Activated T-cell treated with anti-CD3 and anti-CD28 coated beads, Interleukin-2, amount 50 U/mL, for 72 hours (primary cell): ENCODE data around the gene SLC38A2. TPM values are rescaled to one million over a fixed set of nuclear protein-coding genes. Genes with fewer than 3 reads are reported as not detected.

Experiments
- ATAC-seq, 2 donors: fragments of 150-1000 bp; cut with Tn5 transposase; replicated peaks in 1 of 2; 2 replicates each; pipeline ENCODE4 v1.10.0; 2021; ENCODE audit warnings: moderate library complexity in 2 of 2, mild to moderate bottlenecking in 1 of 2
- DNase-seq, 2 donors: peaks; one replicate each; pipeline ENCODE4 v3.0.0; 2021 to 2022; ENCODE audit warnings: mixed read lengths in 1 of 2
- H3K27ac Mint-ChIP-seq: one replicate; pipeline ENCODE4 v1.8.0; 2022; ENCODE audit warnings: mild to moderate bottlenecking, moderate library complexity, mixed read lengths
- H3K27me3 Mint-ChIP-seq: one replicate; pipeline ENCODE4 v1.8.0; 2022; ENCODE audit warnings: low read depth, mixed read lengths
- H3K36me3 Mint-ChIP-seq, 2 donors: one replicate each; pipeline ENCODE4 v1.8.0; 2022; ENCODE audit warnings: mixed read lengths in 2 of 2, mild to moderate bottlenecking in 1 of 2; ENCODE audit not compliant: insufficient read depth in 2 of 2
- H3K4me1 Mint-ChIP-seq: one replicate; pipeline ENCODE4 v1.8.0; 2022; ENCODE audit warnings: low read depth, mixed read lengths
- H3K4me3 Mint-ChIP-seq, 2 donors: one replicate each; pipeline ENCODE4 v1.8.0; 2022; ENCODE audit warnings: mild to moderate bottlenecking in 2 of 2, mixed read lengths in 2 of 2, moderate library complexity in 2 of 2
- H3K9me3 Mint-ChIP-seq, 2 donors: one replicate each; pipeline ENCODE4 v1.8.0; 2022; ENCODE audit warnings: mixed read lengths in 2 of 2
- total RNA-seq, 2 donors: library from RNA; stranded (reverse); gene quantifications; one replicate each; pipeline ENCODE4 v1.2.3, GENCODE V29; 2022

The SLC38A2 gene
- total RNA-seq, 2 donors from 2014 or later: 481 to 496 TPM

- no peak for ATAC-seq
- peaks cover 0 to 5% of the 10 kb centered on the region in 2 donors for H3K36me3 Mint-ChIP-seq
- H3K27ac Mint-ChIP-seq: no peak overlapping the region
- no peaks in the 10 kb centered on the region for H3K9me3 Mint-ChIP-seq
- H3K27me3 Mint-ChIP-seq: no peaks in the 10 kb centered on the region
- peaks cover 68% of the 10 kb centered on the region for H3K4me1 Mint-ChIP-seq
- peak overlapping the region; percentile 55 to 59 for H3K4me3 Mint-ChIP-seq
- no peak for DNase-seq
Observed at GRCh38 chr12:46388427-46389021, 16.0 kb upstream of the SLC38A2 start.

- Mint-ChIP-seq H3K4me1 (peaks cover 70% of the 10 kb centered on the region), H3K4me3 (peak overlapping the region; percentile 35 to 55), H3K36me3 (peaks cover 0 to 3% of the 10 kb centered on the region in 2 donors), H3K27me3 (no peaks in the 10 kb centered on the region), H3K9me3 (no peaks in the 10 kb centered on the region), H3K27ac (no peak overlapping the region)
- DNase-seq (peak; percentile 70 to 82), ATAC-seq (peak; percentile 56 to 65)
Observed at GRCh38 chr12:46387670-46388069, 15.1 kb upstream of the SLC38A2 start.

DNA sequence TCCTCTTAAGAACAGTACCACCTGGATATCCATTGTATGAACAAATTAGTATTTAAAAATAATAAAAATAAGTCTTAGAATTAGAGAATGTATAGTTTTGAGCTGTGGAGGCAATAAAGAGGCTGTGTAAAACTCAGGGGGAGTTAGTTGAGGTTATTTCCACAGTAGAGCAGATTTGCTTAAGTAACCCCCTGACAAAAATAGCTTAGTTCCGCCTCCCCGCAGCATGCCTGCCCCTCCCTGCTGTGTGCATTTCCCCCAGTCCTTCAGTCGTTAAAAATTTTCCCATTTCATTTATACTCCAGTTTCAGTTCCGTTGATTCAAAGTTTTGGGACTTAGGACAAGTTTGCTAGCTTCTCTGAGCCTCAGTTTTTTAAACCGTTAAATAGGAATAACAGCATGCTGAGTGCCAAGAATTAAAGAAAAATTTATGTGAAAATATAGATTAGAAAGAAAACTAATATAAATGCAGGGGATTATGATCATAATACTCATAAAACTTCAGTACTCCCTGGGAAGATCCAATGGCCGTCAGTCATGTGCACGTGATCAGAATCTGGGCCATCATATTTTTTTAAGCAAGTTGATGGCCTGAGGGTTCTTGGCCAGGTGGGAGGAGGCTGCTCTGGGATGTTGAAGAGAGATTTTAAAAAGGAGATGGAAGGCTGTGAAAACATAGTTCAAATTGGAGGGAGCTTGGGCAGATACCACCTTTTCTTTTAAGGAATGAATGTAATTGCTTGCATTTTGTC lies 14.5 kb upstream of the SLC38A2 start:
- ATAC-seq (no peak), DNase-seq (no peak)
- Mint-ChIP-seq H3K4me1 (peaks cover 71% of the 10 kb centered on the region), H3K9me3 (no peaks in the 10 kb centered on the region), H3K36me3 (peaks cover 0 to 3% of the 10 kb centered on the region in 2 donors), H3K27ac (no peak overlapping the region), H3K4me3 (peak overlapping the region; percentile 35 to 55), H3K27me3 (no peaks in the 10 kb centered on the region)

DNA sequence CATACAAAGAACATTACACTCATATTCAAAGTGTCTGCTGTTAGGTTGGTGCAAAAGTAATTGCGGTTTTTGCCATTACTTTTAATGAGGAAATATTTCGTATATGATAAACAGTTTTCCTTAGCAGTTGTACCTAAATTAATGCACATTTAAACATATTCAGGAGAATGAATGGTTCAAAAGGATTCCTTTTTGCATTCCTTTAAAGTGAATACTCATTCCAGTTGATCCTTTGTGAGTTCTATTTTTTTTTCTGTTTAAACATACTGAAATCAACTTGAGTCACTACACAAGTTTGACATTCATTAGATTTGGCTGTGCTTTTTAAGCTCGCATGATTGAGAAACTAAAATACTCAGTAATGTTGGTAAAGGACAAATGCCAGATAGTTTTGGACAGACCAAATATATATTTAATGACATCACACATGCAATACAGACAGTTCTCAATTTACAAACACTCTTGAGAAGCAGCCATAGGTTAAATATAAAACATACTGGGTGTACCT lies 13.8 kb upstream of the SLC38A2 start:
- Mint-ChIP-seq H3K27me3 (no peaks in the 10 kb centered on the region), H3K4me1 (peaks cover 74% of the 10 kb centered on the region), H3K27ac (no peak overlapping the region), H3K4me3 (no peak overlapping the region), H3K9me3 (no peaks in the 10 kb centered on the region), H3K36me3 (peaks cover 0 to 3% of the 10 kb centered on the region in 2 donors)
- DNase-seq (no peak), ATAC-seq (no peak)

- Mint-ChIP-seq H3K9me3 (no peaks in the 10 kb centered on the region), H3K4me1 (peaks cover 65% of the 10 kb centered on the region), H3K4me3 (no peak overlapping the region), H3K27me3 (no peaks in the 10 kb centered on the region), H3K27ac (no peak overlapping the region), H3K36me3 (no peaks in the 10 kb centered on the region)
- no peak for ATAC-seq
- no peak for DNase-seq
Observed at GRCh38 chr12:46385438-46385837, 12.9 kb upstream of the SLC38A2 start.

GRCh38 chr12:46384451-46385309 lies 12.1 kb upstream of the SLC38A2 start:
- Mint-ChIP-seq H3K27me3 (no peaks in the 10 kb centered on the region), H3K9me3 (no peaks in the 10 kb centered on the region), H3K4me1 (peaks cover 57% of the 10 kb centered on the region), H3K4me3 (peak overlapping the region; percentile 82 to 90), H3K27ac (peak overlapping the region; percentile 78), H3K36me3 (no peaks in the 10 kb centered on the region)
- no peak for DNase-seq
- no peak for ATAC-seq

DNA sequence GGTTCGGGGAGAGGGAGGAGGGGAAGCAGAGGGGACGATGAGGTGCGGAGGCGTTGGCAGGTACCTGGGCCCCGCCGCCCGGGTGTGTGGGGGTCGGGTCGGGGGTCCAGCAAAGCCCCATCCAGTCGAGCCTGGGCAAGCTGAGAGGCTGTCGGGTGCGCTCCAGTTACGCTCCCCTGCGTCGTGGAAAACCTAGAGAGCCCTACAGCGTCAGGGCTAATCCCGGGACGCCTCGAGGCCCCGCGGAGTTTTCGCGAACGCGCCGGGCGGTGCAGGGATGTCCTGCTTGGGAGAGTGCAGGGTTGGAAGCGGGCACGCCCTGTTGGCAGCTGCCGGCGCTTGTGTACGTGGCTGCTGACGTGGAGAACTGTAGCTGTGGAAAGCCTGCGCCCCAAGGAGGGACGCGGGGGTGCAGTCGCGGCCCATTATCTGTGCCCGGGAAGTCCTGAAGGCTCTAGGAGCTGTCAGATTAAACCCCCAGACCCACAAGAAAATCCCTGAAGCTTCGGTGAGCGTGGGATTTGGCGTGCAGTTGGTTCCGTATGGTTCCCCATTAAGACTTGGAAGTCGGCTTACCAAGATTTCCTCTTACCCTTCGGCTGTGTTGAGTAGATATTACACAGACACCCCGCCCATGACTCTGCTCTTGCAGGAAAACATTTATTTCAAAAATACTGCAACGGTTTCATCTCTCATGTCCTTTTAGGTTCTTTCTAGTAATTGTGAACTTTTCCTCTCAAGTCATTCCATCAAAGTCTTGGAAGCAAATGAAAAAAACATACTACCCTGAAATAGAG lies 11.3 kb upstream of the SLC38A2 start:
- Mint-ChIP-seq H3K27ac (peak overlapping the region; percentile 78), H3K36me3 (no peaks in the 10 kb centered on the region), H3K9me3 (no peaks in the 10 kb centered on the region), H3K4me1 (peaks cover 53% of the 10 kb centered on the region), H3K4me3 (peak overlapping the region; percentile 82 to 90), H3K27me3 (no peaks in the 10 kb centered on the region)
- peak; percentile 60 to 63 for ATAC-seq
- peak; percentile 76 to 77 for DNase-seq

DNA sequence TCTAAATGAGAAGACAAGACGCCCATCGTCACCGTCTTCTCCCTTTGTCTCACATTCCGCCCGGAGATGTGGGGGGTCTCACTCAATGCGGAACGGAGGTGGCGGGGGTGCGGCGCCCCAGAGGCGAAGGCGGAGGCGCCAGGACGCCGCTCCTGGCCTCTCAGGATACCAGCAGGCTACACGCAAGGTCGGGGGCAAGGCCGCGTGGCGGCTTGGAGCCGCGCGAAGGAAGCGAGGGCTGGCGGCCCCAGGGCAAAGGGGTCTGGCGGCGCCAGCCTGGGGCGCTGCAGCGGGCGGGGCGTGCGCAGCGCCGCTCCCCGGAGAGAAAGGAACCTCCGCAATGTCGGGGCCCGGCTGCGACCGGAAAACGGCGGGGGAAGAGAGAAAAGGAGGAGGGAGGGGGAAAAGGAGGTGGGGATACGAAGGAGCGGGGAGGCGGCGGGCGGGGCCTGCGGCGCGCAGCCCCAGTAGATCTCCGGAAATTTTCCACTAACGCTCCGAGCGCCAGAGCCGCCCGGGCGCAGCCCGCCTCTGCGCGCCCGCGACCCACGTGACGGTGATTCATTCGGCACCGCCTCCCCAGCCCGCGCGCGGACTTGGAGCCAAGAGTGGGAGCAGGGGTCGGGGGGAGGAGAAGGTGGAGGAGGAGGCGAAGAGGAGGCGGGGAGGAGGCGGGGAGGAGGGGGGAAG lies 10.5 kb upstream of the SLC38A2 start:
- no peaks in the 10 kb centered on the region for H3K27me3 Mint-ChIP-seq
- peak overlapping the region; percentile 82 for H3K27ac Mint-ChIP-seq
- H3K36me3 Mint-ChIP-seq: no peaks in the 10 kb centered on the region
- DNase-seq (peak; percentile 95 to 96), ATAC-seq (peak; percentile 84 to 85)
- H3K4me1 Mint-ChIP-seq: peaks cover 53% of the 10 kb centered on the region
- no peaks in the 10 kb centered on the region for H3K9me3 Mint-ChIP-seq
- H3K4me3 Mint-ChIP-seq: peak overlapping the region; percentile 82 to 90

DNA sequence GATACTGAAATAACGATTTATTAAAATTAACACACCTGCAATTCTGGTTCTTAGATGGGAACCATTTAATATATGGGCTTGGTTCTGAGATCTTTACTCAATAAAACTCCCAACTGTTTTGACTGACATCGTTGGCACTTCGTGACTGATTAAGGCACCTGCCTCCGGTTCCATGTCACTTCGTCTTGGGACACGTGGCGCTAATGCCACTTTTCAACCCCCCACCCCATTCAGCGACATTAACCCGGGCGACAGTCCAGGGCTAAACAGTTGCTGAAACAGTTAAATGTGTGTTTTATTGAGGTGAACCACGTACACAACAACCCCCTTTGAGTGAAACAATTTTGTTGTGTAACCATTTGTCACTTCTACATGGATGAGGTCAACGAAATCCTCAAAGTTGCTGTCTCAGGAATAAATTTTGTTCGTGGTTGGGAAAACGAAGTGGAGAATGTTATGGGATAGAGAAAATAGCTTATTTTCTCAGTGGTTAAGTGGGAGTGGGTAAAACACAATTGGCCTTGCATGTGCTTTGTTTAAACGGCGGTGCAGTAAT lies 9.9 kb upstream of the SLC38A2 start:
- DNase-seq (no peak), ATAC-seq (no peak)
- peaks cover 53% of the 10 kb centered on the region for H3K4me1 Mint-ChIP-seq
- peak overlapping the region; percentile 82 for H3K27ac Mint-ChIP-seq
- no peaks in the 10 kb centered on the region for H3K9me3 Mint-ChIP-seq
- no peaks in the 10 kb centered on the region for H3K36me3 Mint-ChIP-seq
- H3K27me3 Mint-ChIP-seq: no peaks in the 10 kb centered on the region
- H3K4me3 Mint-ChIP-seq: peak overlapping the region; percentile 82 to 90

DNA sequence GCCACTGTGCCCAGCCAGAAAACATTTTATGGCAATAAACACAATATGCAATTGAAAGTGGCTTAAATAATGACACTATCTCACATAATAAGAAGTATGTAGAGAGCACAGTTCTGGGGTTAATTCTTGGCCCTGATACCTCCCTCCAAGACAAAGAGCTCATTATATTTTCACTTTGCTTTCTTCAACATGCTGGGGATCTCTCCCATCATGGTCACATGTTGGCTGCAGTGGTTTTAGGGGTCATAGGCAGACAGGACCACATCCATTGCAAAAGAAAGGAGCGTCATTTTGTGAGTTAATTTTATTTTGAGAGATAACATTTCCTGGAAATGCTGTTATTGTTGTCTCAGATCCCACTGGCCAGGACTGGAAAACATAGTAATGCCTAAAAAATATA lies 8.3 kb upstream of the SLC38A2 start:
- H3K4me1 Mint-ChIP-seq: peaks cover 61% of the 10 kb centered on the region

DNA sequence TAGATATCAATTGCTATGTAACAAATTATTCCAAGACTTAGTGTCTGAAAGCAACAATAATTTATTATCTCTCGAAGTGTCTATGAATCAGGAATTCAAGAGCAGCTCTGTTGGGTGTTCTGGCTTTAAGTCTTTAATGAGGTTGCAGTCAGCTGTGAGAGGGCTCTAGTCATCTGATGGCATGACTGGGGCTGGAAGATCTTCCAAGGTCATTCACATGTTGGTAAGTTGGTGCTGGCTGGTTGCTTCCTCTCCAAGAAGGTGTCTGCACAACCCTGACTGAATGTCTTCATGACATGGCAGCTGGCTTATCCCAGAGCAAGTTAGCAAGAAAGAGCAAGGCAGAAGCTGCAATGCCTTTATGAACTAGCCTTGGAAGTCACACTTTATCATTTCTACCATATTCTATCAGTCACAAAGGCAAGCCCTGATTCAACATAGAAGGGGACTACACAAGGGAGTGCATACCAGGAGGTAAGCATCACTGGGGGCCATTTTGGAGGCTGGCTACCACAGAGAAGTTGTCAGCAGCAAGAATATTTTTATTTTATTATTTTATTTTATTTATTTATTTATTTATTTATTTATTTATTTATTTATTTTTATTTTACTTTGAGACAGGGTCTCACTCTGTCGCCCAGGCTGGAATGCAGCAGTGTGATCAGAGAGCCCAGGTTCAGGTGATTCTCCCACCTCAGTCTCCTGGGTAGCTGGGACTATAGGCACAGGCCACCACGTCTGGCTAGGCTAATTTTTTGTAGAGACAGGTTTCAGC lies 7.6 kb upstream of the SLC38A2 start:
- Mint-ChIP-seq H3K4me3 (no peak overlapping the region), H3K9me3 (no peaks in the 10 kb centered on the region), H3K4me1 (peaks cover 56% of the 10 kb centered on the region), H3K27me3 (no peaks in the 10 kb centered on the region), H3K36me3 (no peaks in the 10 kb centered on the region), H3K27ac (no peak overlapping the region)
- ATAC-seq (no peak), DNase-seq (no peak)

More for the DNA sequence above, 8.3 kb upstream of the SLC38A2 start:
- H3K36me3 Mint-ChIP-seq: no peaks in the 10 kb centered on the region
- H3K27ac Mint-ChIP-seq: no peak overlapping the region
- no peak for ATAC-seq
- no peaks in the 10 kb centered on the region for H3K9me3 Mint-ChIP-seq
- H3K27me3 Mint-ChIP-seq: no peaks in the 10 kb centered on the region
- DNase-seq: no peak
- no peak overlapping the region for H3K4me3 Mint-ChIP-seq
